Middle frontal gyrus (tissue), 1 donor: ENCODE data around the gene GRAMD1B.

Experiments
- DNase-seq: peaks from one replicate; pipeline ENCODE4 v3.0.0-alpha.2; 2015; ENCODE audit warnings: low spot score; ENCODE audit errors: extremely low spot score

Gene GRAMD1B

GRCh38 chr11:123474994-123475393, 44.9 kb downstream of the GRAMD1B start:
- DNase-seq, result no peak

- no peak for DNase-seq
Measured at GRCh38 chr11:123475469-123475868, 45.4 kb downstream of the GRAMD1B start.

- DNase-seq, result no peak
Measured at GRCh38 chr11:123477205-123477907, 47.3 kb downstream of the GRAMD1B start.

GRCh38 chr11:123478352-123478987, 48.4 kb downstream of the GRAMD1B start:
- peak; percentile 67 for DNase-seq

GRCh38 chr11:123479048-123479837, 49.2 kb downstream of the GRAMD1B start:
- no peak for DNase-seq

- DNase-seq, result no peak
Measured at GRCh38 chr11:123480290-123480815, 50.3 kb downstream of the GRAMD1B start.

GRCh38 chr11:123480882-123481281, 50.8 kb downstream of the GRAMD1B start:
- DNase-seq, result no peak

- DNase-seq, result no peak
Measured at GRCh38 chr11:123481640-123482039, 51.6 kb downstream of the GRAMD1B start.

- DNase-seq, result no peak
Measured at GRCh38 chr11:123482218-123482617, 52.1 kb downstream of the GRAMD1B start.

GRCh38 chr11:123483058-123483457, 53.0 kb downstream of the GRAMD1B start:
- DNase-seq, result no peak

GRCh38 chr11:123483466-123483865, 53.4 kb downstream of the GRAMD1B start:
- no peak for DNase-seq

- no peak for DNase-seq
Measured at GRCh38 chr11:123484448-123484847, 54.4 kb downstream of the GRAMD1B start.

GRCh38 chr11:123487157-123487744, 57.2 kb downstream of the GRAMD1B start:
- DNase-seq, result no peak

GRCh38 chr11:123490527-123490926, 60.5 kb downstream of the GRAMD1B start:
- no peak for DNase-seq

GRCh38 chr11:123491241-123491640, 61.2 kb downstream of the GRAMD1B start:
- DNase-seq, result no peak

GRCh38 chr11:123493349-123494063, 63.4 kb downstream of the GRAMD1B start:
- DNase-seq, result no peak

GRCh38 chr11:123494195-123495050, 64.4 kb downstream of the GRAMD1B start:
- DNase-seq, result no peak

- DNase-seq, result no peak
Measured at GRCh38 chr11:123504401-123504800, 74.3 kb downstream of the GRAMD1B start.

- DNase-seq, result no peak
Measured at GRCh38 chr11:123505546-123506299, 75.7 kb downstream of the GRAMD1B start.
